GM21447 (cell line): Measurements from ENCODE around the gene SLC30A7.

Source experiments
- ATAC-seq: cut with Tn5 transposase; IDR thresholded peaks from one replicate; pipeline ENCODE4 v1.9.1; 2021; ENCODE audit not compliant: unreplicated experiment

SLC30A7 gene

DNA sequence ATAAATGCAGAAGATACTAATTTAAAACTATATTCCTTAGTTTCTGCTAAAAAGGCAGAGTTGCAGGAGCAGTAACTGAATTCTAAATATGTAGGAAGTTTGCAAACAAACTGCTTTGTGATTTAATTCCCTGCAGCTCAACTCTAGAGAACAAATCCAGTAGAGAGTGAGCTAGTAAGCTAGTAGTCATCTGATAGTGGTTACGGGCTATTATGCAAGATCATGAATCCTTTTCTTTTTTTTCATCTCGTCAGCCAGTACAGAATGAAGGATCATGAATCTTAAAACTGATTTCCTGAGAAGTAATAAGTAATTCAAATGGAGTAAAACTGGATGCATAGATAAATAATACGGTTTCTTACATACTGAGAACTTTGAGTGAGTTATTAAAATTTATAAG lies 126.4 kb downstream of the SLC30A7 start:
- ATAC-seq, result no peak

GRCh38 chr1:101025283-101025656 lies 129.4 kb downstream of the SLC30A7 start:
- peak; percentile 18 for ATAC-seq

- ATAC-seq, result peak; percentile 79
Observed at GRCh38 chr1:101025657-101026429, 130.0 kb downstream of the SLC30A7 start, which contains the start of gene DPH5. TSS of gene DPH5 (minus strand) at chr1:101025784. CDS start at chr1:101025443, 341 bp downstream.

DNA sequence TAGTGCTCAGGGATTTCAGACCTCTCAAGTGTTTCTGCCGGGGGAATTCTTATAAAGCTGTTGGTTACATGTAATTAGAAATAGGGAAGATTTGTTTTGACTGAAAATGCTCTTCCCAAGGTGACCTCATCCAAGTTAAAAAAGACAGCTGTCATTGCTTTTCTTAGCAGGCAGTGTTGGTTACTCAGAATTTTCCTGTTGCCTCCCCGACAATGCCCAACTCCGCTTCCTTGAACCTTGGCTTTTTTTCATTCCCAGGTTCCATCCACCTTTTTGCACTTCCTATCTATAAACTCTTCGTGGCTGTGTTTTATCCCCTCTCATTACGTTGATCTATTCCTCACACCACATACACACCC lies 130.5 kb downstream of the SLC30A7 start:
- ATAC-seq, result no peak

- ATAC-seq, result no peak
Observed at GRCh38 chr1:101027194-101027772, 131.4 kb downstream of the SLC30A7 start.

GRCh38 chr1:101028466-101028865 lies 132.6 kb downstream of the SLC30A7 start:
- no peak for ATAC-seq

DNA sequence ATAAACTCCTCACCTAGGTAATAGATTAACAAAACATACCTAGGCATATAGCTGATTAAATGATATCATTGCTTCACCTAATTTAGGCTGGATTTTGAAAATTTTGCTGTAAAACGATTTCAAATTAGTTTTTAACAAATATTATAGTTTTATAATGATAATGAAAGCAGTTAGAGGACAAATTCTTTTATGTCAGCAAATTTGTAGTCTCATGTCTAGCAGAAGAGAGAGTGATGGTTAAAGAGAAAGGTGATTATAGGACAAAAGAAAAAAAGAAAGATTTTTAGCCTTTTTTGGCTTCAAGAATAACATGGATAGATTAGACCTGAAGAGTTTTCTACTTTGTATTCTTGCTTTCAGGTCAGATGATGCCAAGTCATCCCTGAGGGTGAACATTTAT lies 133.3 kb downstream of the SLC30A7 start:
- ATAC-seq, result no peak

DNA sequence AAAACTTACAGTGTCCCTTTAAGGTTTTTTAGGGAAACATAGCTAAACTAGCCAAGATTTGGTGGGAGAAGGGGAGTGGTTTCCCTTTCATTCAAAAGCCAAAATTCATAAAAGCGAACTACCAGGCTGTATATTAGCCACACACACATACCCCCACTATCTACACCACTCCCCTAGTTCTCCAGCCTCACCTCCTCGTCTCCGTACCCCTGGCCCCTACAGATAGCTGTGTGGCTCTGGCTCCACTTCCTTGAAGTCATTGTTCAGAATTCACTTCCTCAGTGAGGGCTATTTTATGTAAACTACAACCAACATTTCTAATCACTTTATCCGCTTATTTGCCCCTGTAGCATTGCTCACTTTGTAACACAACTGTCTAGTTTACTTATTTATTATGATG lies 135.0 kb downstream of the SLC30A7 start:
- no peak for ATAC-seq
